Uterus (tissue), 4 donors: ENCODE data around the gene PRAMEF1. TPM values are rescaled to one million over a fixed set of nuclear protein-coding genes. Genes with fewer than 3 reads are reported as not detected.
"Not testable (repeated sequence)": the region's sequence is repeated elsewhere in the genome, so short reads cannot be mapped to it uniquely, and the experiment has no call there.

Experiments
- DNase-seq, 2 donors: peaks; one replicate each; pipeline ENCODE4 v3.0.0-alpha.2; 2019 to 2020
- H3K27ac ChIP-seq, 2 donors: fragments of 200-600 bp; sonication (generic); 1 replicate in 1 of 2; 2 replicates in 1 of 2; pipeline ENCODE4 v1.5.1; 2016 to 2018
- H3K27me3 ChIP-seq, 2 donors: fragments of 200-600 bp; sonication (generic); one replicate each; pipeline ENCODE4 v1.5.1; 2018 to 2019; ENCODE audit warnings: control low read depth in 1 of 2
- H3K36me3 ChIP-seq, 2 donors: fragments of 200-600 bp; sonication (generic); one replicate each; pipeline ENCODE4 v1.5.1; 2019; ENCODE audit warnings: control low read depth in 1 of 2
- H3K4me1 ChIP-seq, 2 donors: fragments of 200-600 bp; sonication (generic); one replicate each; pipeline ENCODE4 v1.5.1; 2018 to 2019; ENCODE audit warnings: control low read depth in 1 of 2
- H3K4me3 ChIP-seq, 2 donors: fragments of 200-600 bp; sonication (generic); 1 replicate in 1 of 2; 2 replicates in 1 of 2; pipeline ENCODE4 v1.5.1; 2018 to 2019; ENCODE audit warnings: mild to moderate bottlenecking in 1 of 2
- H3K9me3 ChIP-seq, 2 donors: fragments of 200-600 bp; sonication (generic); one replicate each; pipeline ENCODE4 v1.5.1; 2019; ENCODE audit warnings: control low read depth in 1 of 2
- POLR2A ChIP-seq, 2 donors: fragments of 450-650 bp; IDR thresholded peaks; one replicate each; pipeline ENCODE4 v1.6.1; 2016; ENCODE audit warnings: antibody characterized with exemption in 2 of 2, mild to moderate bottlenecking in 1 of 2, moderate library complexity in 1 of 2
- intact Hi-C: fragments of 100-400 bp; cut with DNase I; formaldehyde crosslinking; loops from one replicate; pipeline ENCODE4 v1.15.1; 2023; ENCODE audit warnings: low total_unique reads
- total RNA-seq, 4 donors: library from RNA; depleted of rRNA in 3 of 4; stranded (reverse); fragments of >200 nt in 3 of 4; gene quantifications; one replicate each; pipeline versions ENCODE4 v1.1.0 to v1.2.4, GENCODE V29; 2014 to 2023
- TF ChIP-seq, protein P1 (sequence below), 4 experiments: fragments of 200-600 bp in 2 of 4; fragments of 450-650 bp in 2 of 4; sonication (generic) in 2 of 4; IDR thresholded peaks; one replicate each; pipeline ENCODE4 v1.5.1; 2016 to 2019; ENCODE audit warnings: antibody characterized with exemption in 4 of 4, mild to moderate bottlenecking in 2 of 4, moderate library complexity in 1 of 4
- donor health status: DM: yes; HTN: yes; CAD: no.

PRAMEF1 gene
- total RNA-seq, 4 donors from 2014 or later = not detected

DNA sequence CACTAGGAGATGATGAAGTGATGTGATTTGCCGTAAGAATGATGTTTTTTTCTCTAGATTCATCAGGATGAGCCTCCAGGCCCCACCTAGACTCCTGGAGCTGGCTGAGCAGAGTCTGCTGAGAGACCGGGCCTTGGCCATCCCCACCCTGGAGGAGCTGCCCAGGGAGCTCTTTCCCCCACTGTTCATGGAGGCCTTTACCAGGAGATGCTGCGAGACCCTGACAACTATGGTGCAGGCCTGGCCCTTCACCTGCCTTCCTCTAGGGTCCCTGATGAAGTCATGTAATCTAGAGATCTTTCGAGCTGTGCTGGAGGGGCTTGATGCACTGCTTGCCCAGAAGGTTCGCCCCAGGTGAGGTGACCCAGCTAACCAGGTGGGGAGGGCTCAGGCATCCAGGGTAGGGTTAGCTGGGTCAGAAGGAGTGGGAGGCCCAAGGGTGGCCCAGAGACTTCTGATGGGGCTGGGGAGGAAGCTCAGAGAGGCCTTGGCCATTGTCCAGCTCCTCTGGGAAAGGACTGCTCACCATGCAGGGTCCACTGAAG lies 16.3 kb upstream of the PRAMEF1 start:
- H3K27ac ChIP-seq = no peak overlapping the region
- no peaks in the 10 kb centered on the region for H3K27me3 ChIP-seq

DNA sequence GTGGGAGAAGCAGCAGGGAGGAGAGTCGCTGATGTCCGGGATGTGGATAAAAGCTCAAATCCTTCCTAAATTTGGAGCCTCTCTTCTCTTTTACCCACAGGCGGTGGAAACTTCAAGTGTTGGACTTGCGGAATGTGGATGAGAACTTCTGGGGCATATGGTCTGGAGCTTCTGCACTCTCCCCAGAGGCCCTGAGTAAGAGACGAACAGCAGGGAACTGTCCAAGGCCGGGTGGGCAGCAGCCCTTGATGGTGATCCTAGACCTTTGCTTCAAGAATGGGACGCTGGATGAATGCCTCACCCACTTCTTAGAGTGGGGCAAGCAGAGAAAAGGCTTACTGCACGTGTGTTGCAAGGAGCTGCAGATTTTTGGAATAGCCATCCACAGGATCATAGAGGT lies 15.8 kb upstream of the PRAMEF1 start:
- H3K27me3 ChIP-seq = no peaks in the 10 kb centered on the region
- H3K36me3 ChIP-seq = no peaks in the 10 kb centered on the region
- TF ChIP-seq, protein P1, sequence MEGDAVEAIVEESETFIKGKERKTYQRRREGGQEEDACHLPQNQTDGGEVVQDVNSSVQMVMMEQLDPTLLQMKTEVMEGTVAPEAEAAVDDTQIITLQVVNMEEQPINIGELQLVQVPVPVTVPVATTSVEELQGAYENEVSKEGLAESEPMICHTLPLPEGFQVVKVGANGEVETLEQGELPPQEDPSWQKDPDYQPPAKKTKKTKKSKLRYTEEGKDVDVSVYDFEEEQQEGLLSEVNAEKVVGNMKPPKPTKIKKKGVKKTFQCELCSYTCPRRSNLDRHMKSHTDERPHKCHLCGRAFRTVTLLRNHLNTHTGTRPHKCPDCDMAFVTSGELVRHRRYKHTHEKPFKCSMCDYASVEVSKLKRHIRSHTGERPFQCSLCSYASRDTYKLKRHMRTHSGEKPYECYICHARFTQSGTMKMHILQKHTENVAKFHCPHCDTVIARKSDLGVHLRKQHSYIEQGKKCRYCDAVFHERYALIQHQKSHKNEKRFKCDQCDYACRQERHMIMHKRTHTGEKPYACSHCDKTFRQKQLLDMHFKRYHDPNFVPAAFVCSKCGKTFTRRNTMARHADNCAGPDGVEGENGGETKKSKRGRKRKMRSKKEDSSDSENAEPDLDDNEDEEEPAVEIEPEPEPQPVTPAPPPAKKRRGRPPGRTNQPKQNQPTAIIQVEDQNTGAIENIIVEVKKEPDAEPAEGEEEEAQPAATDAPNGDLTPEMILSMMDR (IDR thresholded peaks at IDR 0.05) = no peak
- no peak for TF ChIP-seq POLR2A (IDR thresholded peaks at IDR 0.05)
- no peak for DNase-seq
- intact Hi-C loops = no loop called here
- H3K27ac ChIP-seq = no peak overlapping the region
- H3K4me3 ChIP-seq = no peak overlapping the region
- no peaks in the 10 kb centered on the region for H3K9me3 ChIP-seq
- H3K4me1 ChIP-seq = no peaks in the 10 kb centered on the region

More for the DNA sequence above, 16.3 kb upstream of the PRAMEF1 start:
- no peak for TF ChIP-seq POLR2A (IDR thresholded peaks at IDR 0.05)
- TF ChIP-seq, protein P1 (IDR thresholded peaks at IDR 0.05) = no peak
- Histone ChIP-seq H3K4me1 (no peaks in the 10 kb centered on the region), H3K4me3 (no peak overlapping the region), H3K9me3 (no peaks in the 10 kb centered on the region), H3K36me3 (no peaks in the 10 kb centered on the region)
- no peak for DNase-seq
- intact Hi-C loops = no loop called here

DNA sequence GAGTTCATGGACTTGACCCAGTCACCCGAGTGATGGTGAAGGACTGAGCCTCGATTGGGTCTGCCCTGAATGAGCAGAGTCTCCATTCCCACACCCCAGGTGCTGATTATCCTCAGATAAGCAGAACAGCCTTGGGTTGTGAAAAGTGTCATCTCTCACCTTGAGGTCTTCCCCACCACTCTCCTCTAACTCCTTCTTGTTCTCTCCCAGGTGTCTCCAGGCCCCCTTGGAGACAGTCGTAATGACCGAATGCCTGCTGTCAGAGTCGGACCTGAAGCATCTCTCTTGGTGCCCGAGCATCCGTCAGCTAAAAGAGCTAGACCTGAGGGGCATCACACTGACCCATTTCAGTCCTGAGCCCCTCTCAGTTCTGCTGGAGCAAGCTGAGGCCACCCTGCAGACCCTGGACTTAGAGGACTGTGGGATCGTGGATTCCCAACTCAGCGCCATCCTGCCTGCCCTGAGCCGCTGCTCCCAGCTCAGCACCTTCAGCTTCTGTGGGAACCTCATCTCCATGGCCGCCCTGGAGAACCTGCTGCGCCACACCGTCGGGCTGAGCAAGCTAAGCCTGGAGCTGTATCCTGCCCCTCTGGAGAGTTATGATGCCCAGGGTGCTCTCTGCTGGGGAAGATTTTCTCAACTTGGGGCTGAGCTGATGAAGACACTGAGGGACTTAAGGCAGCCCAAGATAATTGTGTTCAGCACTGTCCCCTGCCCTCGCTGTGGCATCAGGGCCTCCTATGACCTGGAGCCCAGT lies 14.2 kb upstream of the PRAMEF1 start:
- no peak for DNase-seq
- Histone ChIP-seq H3K4me3 (no peak overlapping the region), H3K36me3 (no peaks in the 10 kb centered on the region), H3K27me3 (no peaks in the 10 kb centered on the region), H3K4me1 (no peaks in the 10 kb centered on the region), H3K9me3 (no peaks in the 10 kb centered on the region), H3K27ac (no peak overlapping the region)
- intact Hi-C loops = no loop called here
- TF ChIP-seq POLR2A (IDR thresholded peaks at IDR 0.05) = no peak
- TF ChIP-seq, protein P1 (IDR thresholded peaks at IDR 0.05) = no peak

DNA sequence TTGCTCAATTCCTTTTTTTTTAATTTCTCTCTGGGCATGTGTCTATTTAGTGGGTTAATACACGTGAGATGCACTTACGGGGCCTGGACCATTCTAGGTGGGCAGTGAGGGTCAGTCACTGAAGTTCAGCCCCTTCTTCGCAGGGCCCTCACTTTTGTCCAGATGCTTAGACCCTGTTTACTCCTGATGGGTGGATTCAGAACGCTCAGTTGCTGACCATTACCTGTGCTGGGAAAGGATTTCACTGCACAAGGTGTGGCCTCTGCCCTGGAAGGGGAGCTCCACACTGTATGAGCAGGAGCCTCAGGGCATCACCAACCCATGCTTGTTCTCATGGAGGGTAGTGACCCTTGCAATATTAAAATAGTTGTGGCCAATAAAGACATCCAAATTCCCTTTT lies 13.1 kb upstream of the PRAMEF1 start:
- Histone ChIP-seq H3K4me1 (no peaks in the 10 kb centered on the region), H3K36me3 (no peaks in the 10 kb centered on the region), H3K27me3 (no peaks in the 10 kb centered on the region), H3K4me3 (no peak overlapping the region), H3K9me3 (no peaks in the 10 kb centered on the region), H3K27ac (no peak overlapping the region)
- intact Hi-C loops = no loop called here
- TF ChIP-seq, protein P1 (IDR thresholded peaks at IDR 0.05) = no peak
- DNase-seq = no peak

DNA sequence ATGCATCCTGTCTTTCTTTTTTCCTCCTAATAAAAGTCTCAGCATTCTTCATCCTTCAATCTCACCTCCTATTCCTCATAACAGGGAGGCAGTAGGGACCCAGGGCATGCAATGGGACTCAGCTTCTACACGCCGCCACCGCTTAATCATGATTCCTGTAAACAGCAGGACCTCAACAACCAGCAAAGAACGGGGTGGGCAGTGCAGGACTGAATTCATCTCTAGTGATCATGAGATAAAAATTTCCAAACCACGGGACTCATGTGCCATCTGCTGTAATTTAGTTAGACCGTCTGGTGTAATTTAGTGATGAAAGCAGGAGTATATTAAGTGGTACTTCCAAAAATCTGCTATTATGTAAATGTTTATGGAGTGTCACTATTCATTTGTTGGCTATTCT lies 12.3 kb upstream of the PRAMEF1 start:
- Histone ChIP-seq H3K4me1 (no peaks in the 10 kb centered on the region), H3K36me3 (no peaks in the 10 kb centered on the region), H3K27ac (no peak overlapping the region), H3K27me3 (no peaks in the 10 kb centered on the region), H3K4me3 (no peak overlapping the region), H3K9me3 (no peaks in the 10 kb centered on the region)
- DNase-seq = no peak
- TF ChIP-seq, protein P1 (IDR thresholded peaks at IDR 0.05) = no peak
- no peak for TF ChIP-seq POLR2A (IDR thresholded peaks at IDR 0.05)
- intact Hi-C loops = no loop called here

DNA sequence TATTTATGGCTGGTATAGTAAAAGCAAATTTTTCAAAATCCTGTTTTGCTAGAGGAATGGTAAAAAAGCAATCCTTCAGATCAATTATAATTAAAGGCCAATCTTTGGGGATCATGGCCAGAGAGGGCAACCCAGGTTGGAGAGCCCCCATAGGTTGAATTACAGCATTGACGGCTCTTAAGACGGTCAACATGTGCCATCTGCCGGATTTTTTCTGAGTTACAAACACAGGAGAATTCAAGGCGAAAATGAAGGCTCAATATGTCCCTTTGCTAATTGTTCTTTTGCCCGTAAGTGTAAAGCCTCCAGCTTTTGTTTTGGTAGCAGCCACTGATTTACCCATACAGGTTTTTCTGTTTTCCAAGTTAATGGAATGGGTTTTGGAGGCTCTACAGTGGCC lies 9.7 kb upstream of the PRAMEF1 start:
- H3K9me3 ChIP-seq, H3K4me3 ChIP-seq, DNase-seq, H3K27me3 ChIP-seq, H3K4me1 ChIP-seq, intact Hi-C loops, H3K27ac ChIP-seq, H3K36me3 ChIP-seq: not testable (repeated sequence)

DNA sequence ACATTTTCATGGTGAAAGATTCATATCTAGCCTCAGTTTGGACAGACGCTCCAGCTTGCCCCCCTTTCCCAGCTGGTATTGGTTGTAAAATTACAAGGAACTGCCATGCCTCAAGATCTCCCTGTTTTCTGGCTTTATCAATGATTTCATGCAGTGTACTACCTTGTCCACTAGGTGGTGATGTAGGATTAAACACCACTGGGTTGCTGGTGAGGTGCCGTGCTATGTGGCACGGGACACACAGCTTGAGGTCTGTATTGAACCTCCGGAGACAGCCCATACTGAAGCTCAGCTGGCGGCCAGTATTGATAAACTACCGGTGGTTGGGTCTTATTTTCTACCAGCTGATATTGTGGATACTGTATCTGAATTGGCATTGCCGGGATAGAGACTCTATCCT lies 7.4 kb upstream of the PRAMEF1 start:
- H3K36me3 ChIP-seq, H3K27me3 ChIP-seq, H3K4me1 ChIP-seq, intact Hi-C loops, H3K4me3 ChIP-seq, H3K9me3 ChIP-seq, DNase-seq, H3K27ac ChIP-seq: not testable (repeated sequence)

DNA sequence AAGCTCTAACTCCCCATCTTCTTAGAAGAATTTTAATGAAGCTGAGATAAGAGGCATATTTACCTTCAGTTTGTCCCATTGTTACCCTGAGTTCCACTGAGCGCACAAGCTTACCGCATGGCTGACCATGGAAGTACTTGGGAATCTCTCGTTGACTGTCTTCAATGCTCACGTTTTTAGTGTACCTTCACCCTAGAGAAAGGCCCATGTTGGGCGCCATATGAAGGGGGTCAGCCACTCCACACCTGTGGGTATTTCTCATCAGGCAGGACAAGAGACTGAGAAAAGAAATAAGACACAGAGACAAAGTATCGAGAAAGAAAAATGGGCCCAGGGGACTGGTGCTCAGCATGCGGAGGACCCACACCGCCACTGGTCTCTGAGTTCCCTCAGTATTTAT lies 6.5 kb upstream of the PRAMEF1 start:
- H3K4me3 ChIP-seq, H3K27me3 ChIP-seq, H3K36me3 ChIP-seq, H3K9me3 ChIP-seq, intact Hi-C loops, H3K27ac ChIP-seq, H3K4me1 ChIP-seq, DNase-seq: not testable (repeated sequence)
